ENCODE data around the gene CFL1. TPM values are rescaled to one million over a fixed set of nuclear protein-coding genes. Genes with fewer than 3 reads are reported as not detected.

CFL1 gene
- polyA plus RNA-seq, 1 of the 3 experiments (the other 2 are of a cell fraction) = 4,252 TPM

DNA sequence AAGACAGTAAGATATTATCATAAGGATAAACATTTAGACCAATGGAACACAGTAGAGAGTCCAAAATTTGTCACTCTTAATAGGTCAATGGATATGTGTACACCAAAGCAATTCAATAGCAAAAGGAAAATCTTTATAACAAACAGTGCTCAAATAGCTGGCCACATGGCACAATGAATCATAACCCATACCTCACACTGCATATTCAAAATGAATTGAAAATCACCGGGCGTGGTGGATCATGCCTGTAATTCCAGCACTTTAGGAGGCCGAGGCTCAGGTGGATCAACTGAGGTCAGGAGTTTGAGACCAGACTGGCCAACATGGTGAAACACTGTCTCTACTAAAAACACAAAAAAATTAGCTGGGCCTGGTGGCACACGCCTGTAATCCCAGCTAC lies 15.8 kb downstream of the CFL1 start:
- Histone ChIP-seq H3K9me3 (no peaks in the 10 kb centered on the region), H3K79me2 (ENCODE audit: insufficient read depth) (no peaks in the 10 kb centered on the region), H3K27ac (ENCODE audit: low read depth in 2 of 2, low read length in 1 of 2) (no peak overlapping the region), H3F3A (replicated peaks; ENCODE audit: insufficient read depth) (peaks cover 10% of the 10 kb centered on the region), H3K9me2 (no peaks in the 10 kb centered on the region), H3K4me3 (ENCODE audit: low read depth in 2 of 2, low read length in 1 of 2) (no peak overlapping the region), H3K4me1 (ENCODE audit: control insufficient read depth in 1 of 2, insufficient read depth in 2 of 2, low read depth in 1 of 2, low read length in 1 of 2) (no peaks in the 10 kb centered on the region), H3K4me2 (no peak overlapping the region), H3K27me3 (ENCODE audit: insufficient read depth) (no peaks in the 10 kb centered on the region), H3K36me3 (replicated peaks in 1 of 2; ENCODE audit: control insufficient read depth in 1 of 2, insufficient read depth in 2 of 2, low read length in 1 of 2) (no peaks in the 10 kb centered on the region), H2AFZ (ENCODE audit: low read depth) (no peak overlapping the region), H4K20me1 (ENCODE audit: insufficient read depth) (no peaks in the 10 kb centered on the region), H3K9ac (no peak overlapping the region)
- WGBS (ENCODE audit: low lambda C conversion rate) = 97% methylated on average over 4 of the region's 4 CpGs
- CTCF ChIA-PET = interaction anchor here (1.3 to 1.5 kb wide), 2 partner anchors 9 to 47 kb away, joined by 3 to 4 read pairs; no protein-coding TSS in a partner anchor
- POLR2A ChIA-PET = no interaction called here
- no peak for TF ChIP-seq ZBTB33 (IDR thresholded peaks at IDR 0.05; ENCODE audit: borderline replicate concordance, low read depth)
- TF ChIP-seq RXRA (IDR thresholded peaks at IDR 0.05; ENCODE audit: borderline replicate concordance, low read depth) = no peak
- TF ChIP-seq IRF3 (IDR thresholded peaks at IDR 0.05; ENCODE audit: low read depth, low read length) = no peak
- no peak for TF ChIP-seq RCOR1 (IDR thresholded peaks at IDR 0.05; ENCODE audit: low read length)
- TF ChIP-seq JUND (IDR thresholded peaks at IDR 0.05) = no peak
- no peak for TF ChIP-seq ELF1 (IDR thresholded peaks at IDR 0.05)
- TF ChIP-seq, protein P1, sequence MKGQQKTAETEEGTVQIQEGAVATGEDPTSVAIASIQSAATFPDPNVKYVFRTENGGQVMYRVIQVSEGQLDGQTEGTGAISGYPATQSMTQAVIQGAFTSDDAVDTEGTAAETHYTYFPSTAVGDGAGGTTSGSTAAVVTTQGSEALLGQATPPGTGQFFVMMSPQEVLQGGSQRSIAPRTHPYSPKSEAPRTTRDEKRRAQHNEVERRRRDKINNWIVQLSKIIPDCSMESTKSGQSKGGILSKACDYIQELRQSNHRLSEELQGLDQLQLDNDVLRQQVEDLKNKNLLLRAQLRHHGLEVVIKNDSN (IDR thresholded peaks at IDR 0.05; ENCODE audit: borderline replicate concordance, low read depth) = no peak
- TF ChIP-seq POLR2AphosphoS5 (IDR thresholded peaks at IDR 0.05; ENCODE audit: low read depth, low read length) = no peak
- no peak for TF ChIP-seq GABPA (IDR thresholded peaks at IDR 0.05; ENCODE audit: low read depth)
- no peak for TF ChIP-seq YY1 (IDR thresholded peaks at IDR 0.05; ENCODE audit: low read depth)
- no peak for TF ChIP-seq EP300 (IDR thresholded peaks at IDR 0.05; ENCODE audit: borderline replicate concordance in 1 of 2, low read depth in 1 of 2, low read length in 1 of 2)
- no peak for DNase-seq

- H3K36me3 ChIP-seq (replicated peaks in 1 of 2; ENCODE audit: control insufficient read depth in 1 of 2, insufficient read depth in 2 of 2, low read length in 1 of 2) = no peaks in the 10 kb centered on the region
- H3F3A ChIP-seq (replicated peaks; ENCODE audit: insufficient read depth) = peaks cover 18% of the 10 kb centered on the region
- ChIA-PET POLR2A (interaction anchor here (0.6 to 2.3 kb wide), 4 partner anchors 9 to 366 kb away, joined by 3 to 14 read pairs (median 5); no protein-coding TSS in a partner anchor), CTCF (interaction anchor here (1.8 to 3.4 kb wide), 6 partner anchors 11 to 155 kb away, joined by 6 to 33 read pairs (median 10); partner anchors contain the start of genes FIBP and KAT5)
- H3K79me2 ChIP-seq (ENCODE audit: insufficient read depth) = no peaks in the 10 kb centered on the region
- peak overlapping the region; percentile 28 to 73 for H3K4me3 ChIP-seq (ENCODE audit: low read depth in 2 of 2, low read length in 1 of 2)
- no peaks in the 10 kb centered on the region for H4K20me1 ChIP-seq (ENCODE audit: insufficient read depth)
- no peak for DNase-seq
- peaks cover 0 to 13% of the 10 kb centered on the region in 2 experiments; a peak in 1 of 4 replicates for H3K4me1 ChIP-seq (ENCODE audit: control insufficient read depth in 1 of 2, insufficient read depth in 2 of 2, low read depth in 1 of 2, low read length in 1 of 2)
- H2AFZ ChIP-seq (ENCODE audit: low read depth) = peak overlapping the region; percentile 79
- TF ChIP-seq ELF1 (IDR thresholded peaks at IDR 0.05) (no peak), YY1 (IDR thresholded peaks at IDR 0.05; ENCODE audit: low read depth) (no peak), TAF1 (IDR thresholded peaks at IDR 0.05; ENCODE audit: borderline replicate concordance, low read depth, low read length) (no peak), CHD2 (IDR thresholded peaks at IDR 0.05; ENCODE audit: low read length, partially characterized antibody) (no peak), RXRA (IDR thresholded peaks at IDR 0.05; ENCODE audit: borderline replicate concordance, low read depth) (no peak), MXI1 (IDR thresholded peaks at IDR 0.05; ENCODE audit: low read depth, low read length) (peak; percentile 1; the same call in 1 of the 2 replicates), RCOR1 (IDR thresholded peaks at IDR 0.05; ENCODE audit: low read length) (no peak), FOXM1 (IDR thresholded peaks at IDR 0.05; ENCODE audit: low read depth) (no peak), TEAD4 (IDR thresholded peaks at IDR 0.05; ENCODE audit: borderline replicate concordance, insufficient read depth) (no peak)
- 9% methylated on average over 6 of the region's 6 CpGs for WGBS (ENCODE audit: low lambda C conversion rate)
- peak overlapping the region; percentile 89 for H3K4me2 ChIP-seq
- H3K27me3 ChIP-seq (ENCODE audit: insufficient read depth) = no peaks in the 10 kb centered on the region
- no peaks in the 10 kb centered on the region for H3K9me2 ChIP-seq
- no peak overlapping the region for H3K27ac ChIP-seq (ENCODE audit: low read depth in 2 of 2, low read length in 1 of 2)
- H3K9ac ChIP-seq = peak overlapping the region; percentile 55
- no peaks in the 10 kb centered on the region for H3K9me3 ChIP-seq
Observed at GRCh38 chr11:65834202-65834601, 23.8 kb downstream of the CFL1 start.

Data from SK-N-SH (cell line).